22Rv1 (cell line): Measurements from ENCODE around the gene SNRPA.

Experiments
- H3K27ac ChIP-seq: fragments of 450-650 bp; 2 replicates; pipeline ENCODE4 v1.5.1; 2017
- ZFX ChIP-seq: fragments of 450-650 bp; IDR thresholded peaks from 2 replicates; pipeline ENCODE4 v1.6.1; 2017; ENCODE audit warnings: antibody characterized with exemption, borderline replicate concordance
- TF ChIP-seq, protein P1 (sequence below): fragments of 450-650 bp; IDR thresholded peaks from 2 replicates; pipeline ENCODE4 v1.5.1; 2017; ENCODE audit warnings: mild to moderate bottlenecking

SNRPA gene

DNA sequence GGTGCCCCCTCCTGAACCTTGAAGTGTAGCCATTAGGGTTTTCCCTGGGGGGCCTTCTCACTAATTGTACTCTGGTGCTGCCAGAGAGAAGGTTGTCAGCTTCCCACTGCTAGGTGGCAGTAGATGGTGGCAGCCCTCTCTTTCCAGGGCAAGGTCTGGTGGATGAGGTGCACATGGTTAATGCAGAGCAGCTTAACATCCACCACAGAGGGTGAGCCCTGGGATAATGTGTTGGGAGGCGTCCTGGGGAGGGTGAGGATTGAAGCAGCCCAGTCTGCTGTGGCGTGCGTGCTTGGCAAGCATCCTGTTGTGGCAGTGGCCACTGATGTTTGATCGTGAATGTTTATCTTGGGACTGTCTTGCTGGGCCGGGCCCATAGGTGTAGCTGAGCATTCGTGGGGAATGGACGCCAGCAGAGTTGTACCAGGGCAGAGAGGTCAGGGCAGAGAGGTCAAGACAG lies 53.8 kb downstream of the SNRPA start:
- TF ChIP-seq ZFX, result no peak
- TF ChIP-seq, protein P1, sequence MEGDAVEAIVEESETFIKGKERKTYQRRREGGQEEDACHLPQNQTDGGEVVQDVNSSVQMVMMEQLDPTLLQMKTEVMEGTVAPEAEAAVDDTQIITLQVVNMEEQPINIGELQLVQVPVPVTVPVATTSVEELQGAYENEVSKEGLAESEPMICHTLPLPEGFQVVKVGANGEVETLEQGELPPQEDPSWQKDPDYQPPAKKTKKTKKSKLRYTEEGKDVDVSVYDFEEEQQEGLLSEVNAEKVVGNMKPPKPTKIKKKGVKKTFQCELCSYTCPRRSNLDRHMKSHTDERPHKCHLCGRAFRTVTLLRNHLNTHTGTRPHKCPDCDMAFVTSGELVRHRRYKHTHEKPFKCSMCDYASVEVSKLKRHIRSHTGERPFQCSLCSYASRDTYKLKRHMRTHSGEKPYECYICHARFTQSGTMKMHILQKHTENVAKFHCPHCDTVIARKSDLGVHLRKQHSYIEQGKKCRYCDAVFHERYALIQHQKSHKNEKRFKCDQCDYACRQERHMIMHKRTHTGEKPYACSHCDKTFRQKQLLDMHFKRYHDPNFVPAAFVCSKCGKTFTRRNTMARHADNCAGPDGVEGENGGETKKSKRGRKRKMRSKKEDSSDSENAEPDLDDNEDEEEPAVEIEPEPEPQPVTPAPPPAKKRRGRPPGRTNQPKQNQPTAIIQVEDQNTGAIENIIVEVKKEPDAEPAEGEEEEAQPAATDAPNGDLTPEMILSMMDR, result peak; percentile 47
- peak overlapping the region; percentile 56 for H3K27ac ChIP-seq

DNA sequence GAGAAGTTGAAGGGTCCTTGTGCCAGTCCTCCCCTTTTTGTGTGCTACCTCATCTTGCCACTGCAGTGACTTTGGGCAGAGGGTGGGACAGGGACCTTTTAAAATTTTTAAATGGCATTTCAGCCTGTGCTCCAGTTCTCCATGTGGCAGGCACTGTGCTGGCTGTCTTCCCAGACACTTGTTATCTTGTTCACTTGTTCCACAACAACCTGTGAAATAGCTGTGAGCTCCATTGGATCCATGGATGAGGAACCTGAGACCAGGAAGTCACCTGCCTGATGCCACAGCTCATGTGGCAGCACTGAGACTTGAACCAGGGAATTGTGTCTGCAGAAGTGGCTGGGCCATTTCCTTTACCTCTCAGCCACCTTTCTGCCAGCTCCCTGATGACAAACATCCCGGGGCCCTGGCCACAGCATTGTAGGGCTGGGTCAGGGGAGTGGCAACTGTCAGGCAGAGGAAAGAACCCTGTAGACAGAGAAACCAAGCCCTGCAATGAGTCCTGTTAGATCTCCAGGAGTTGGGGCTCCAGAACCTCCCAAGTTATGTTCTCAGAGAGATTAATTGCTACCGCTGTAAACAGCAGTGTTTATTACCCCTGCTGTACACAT lies 54.4 kb downstream of the SNRPA start:
- no peak for TF ChIP-seq ZFX
- TF ChIP-seq, protein P1, result no peak

DNA sequence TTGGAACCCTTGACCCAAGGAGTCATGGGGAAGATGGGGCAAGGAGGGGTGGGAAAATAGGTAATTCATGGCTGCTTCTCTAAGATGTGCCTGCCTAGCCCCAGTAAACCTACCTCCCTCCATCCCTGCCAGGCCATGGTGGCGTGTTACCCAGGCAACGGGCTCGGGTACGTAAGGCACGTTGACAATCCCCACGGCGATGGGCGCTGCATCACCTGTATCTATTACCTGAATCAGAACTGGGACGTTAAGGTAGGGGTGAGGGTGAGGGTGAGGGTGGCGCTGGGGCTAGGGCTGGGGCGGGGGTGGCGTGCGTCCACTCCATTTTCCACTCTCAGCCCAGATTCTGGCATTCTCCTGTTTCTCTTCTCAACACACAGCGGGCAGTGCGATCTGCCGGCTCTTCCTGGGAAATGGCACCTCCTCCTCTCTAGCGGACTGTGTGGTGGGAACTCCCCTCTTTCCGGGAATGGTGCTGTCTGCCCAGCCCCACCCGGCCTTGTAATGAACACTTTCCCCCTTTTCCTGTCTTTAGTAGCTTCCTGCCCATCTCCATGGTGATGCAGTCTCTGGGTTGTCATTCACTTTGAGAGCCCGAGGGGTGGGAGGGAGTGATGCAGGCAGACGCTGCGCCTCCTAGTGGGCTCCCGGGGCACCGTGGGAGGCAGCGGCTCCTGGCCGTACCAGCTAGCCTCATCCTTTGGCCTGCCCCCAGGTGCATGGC lies 55.6 kb downstream of the SNRPA start:
- H3K27ac ChIP-seq, result no peak overlapping the region; the same call in 1 of the 2 replicates
- TF ChIP-seq ZFX, result no peak
- TF ChIP-seq, protein P1, result peak; percentile 46

More for the DNA sequence above, 54.4 kb downstream of the SNRPA start:
- H3K27ac ChIP-seq, result peak overlapping the region; percentile 56

DNA sequence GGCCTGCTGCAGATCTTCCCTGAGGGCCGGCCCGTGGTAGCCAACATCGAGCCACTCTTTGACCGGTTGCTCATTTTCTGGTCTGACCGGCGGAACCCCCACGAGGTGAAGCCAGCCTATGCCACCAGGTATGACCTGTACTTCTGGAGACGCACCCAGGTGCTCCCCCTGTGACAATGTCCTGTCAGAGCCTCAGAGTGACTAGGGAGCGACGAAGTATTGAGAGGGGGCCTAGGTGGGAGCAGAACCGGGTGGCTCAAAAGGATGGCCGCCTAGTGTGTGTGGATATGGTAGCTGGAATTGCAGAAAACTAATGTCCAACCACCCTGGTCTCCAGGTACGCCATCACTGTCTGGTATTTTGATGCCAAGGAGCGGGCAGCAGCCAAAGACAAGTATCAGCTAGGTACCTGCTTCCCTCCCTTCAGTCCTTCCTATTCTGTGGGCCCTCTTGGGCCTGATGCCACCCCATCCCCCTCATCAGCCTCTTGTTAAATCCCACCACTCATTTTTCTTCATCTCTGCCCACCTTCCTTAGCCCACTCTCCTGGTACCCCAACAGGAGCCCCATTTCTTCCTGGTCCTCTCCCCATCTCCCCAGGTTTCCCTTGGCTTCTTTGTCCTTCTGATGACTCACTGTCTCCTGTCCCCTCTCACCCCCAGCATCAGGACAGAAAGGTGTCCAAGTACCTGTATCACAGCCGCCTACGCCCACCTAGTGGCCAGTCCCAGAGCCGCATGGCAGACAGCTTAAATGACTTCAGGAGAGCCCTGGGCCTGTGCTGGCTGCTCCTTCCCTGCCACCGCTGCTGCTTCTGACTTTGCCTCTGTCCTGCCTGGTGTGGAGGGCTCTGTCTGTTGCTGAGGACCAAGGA lies 56.4 kb downstream of the SNRPA start:
- TF ChIP-seq, protein P1, result peak; percentile 27
- no peak for TF ChIP-seq ZFX
- no peak overlapping the region for H3K27ac ChIP-seq

DNA sequence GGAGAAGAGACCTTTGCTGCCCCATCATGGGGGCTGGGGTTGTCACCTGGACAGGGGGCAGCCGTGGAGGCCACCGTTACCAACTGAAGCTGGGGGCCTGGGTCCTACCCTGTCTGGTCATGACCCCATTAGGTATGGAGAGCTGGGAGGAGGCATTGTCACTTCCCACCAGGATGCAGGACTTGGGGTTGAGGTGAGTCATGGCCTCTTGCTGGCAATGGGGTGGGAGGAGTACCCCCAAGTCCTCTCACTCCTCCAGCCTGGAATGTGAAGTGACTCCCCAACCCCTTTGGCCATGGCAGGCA lies 57.0 kb downstream of the SNRPA start:
- no peak overlapping the region for H3K27ac ChIP-seq
- TF ChIP-seq, protein P1, result no peak
- TF ChIP-seq ZFX, result no peak

DNA sequence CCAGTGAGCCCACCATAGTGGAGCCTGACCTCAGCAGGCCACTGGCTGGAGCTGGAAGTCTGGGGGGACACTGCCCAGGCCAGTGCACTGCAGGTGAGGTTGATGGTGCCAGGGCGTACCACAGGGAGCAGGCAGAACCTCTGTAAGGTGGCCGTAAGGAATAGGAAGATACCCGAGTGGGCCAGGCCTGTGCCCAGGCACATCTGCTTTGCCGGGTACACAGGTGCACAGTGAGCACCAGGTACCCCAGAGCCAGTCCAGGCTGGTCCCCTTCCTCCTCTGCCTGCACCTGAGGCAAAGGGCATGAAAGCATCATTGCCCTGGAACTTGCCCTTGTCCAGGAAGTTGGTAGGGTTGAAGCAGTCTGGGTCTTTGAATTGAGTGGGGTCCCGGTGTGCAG lies 57.5 kb downstream of the SNRPA start:
- TF ChIP-seq, protein P1, result no peak
- TF ChIP-seq ZFX, result no peak
- no peak overlapping the region for H3K27ac ChIP-seq
